Measurements from ENCODE around the gene FRAS1. TPM values are rescaled to one million over a fixed set of nuclear protein-coding genes. Genes with fewer than 3 reads are reported as not detected.
A peak's percentile ranks its signal among the peaks of the same experiment; 100 is the strongest.

The FRAS1 gene
- total and polyA plus RNA-seq, 9 of the 15 experiments (the other 6 are each of a cell fraction or from before 2014, with no cell fraction given) = under 0.01 to 0.11 (median 0.04) TPM; not detected in 2

GRCh38 chr4:78484574-78484973 lies 427.5 kb downstream of the FRAS1 start (continued):
- TF ChIP-seq ZNF197 (CRISPR knock-in tag; IDR thresholded peaks at IDR 0.05; ENCODE audit: low read depth) (no peak), SMARCA4 (IDR thresholded peaks at IDR 0.05) (peak; percentile 97), CC2D1A (IDR thresholded peaks at IDR 0.05) (peak; percentile 93), RAD51 (IDR thresholded peaks at IDR 0.05; ENCODE audit: borderline replicate concordance, low read depth) (no peak), JUND (IDR thresholded peaks at IDR 0.05; ENCODE audit: borderline replicate concordance, low read depth, low read length) (peak; percentile 70; the same call in 1 of the 2 replicates), JUND (tag; IDR thresholded peaks at IDR 0.05; ENCODE audit: borderline replicate concordance, low read depth, low read length) (peak; percentile 30; the same call in 1 of the 3 replicates), TAL1 (IDR thresholded peaks at IDR 0.05) (peak; percentile 98), RERE (CRISPR knock-in tag; IDR thresholded peaks at IDR 0.05; ENCODE audit: borderline replicate concordance) (no peak), ARNT (IDR thresholded peaks at IDR 0.05) (peak; percentile 24 to 83; a peak in 1 of 4 replicates), E2F3 (CRISPR knock-in tag; IDR thresholded peaks at IDR 0.05) (no peak), NCOR1 (IDR thresholded peaks at IDR 0.05) (peak; percentile 97), NFIC (IDR thresholded peaks at IDR 0.05) (peak; percentile 91), TAF9B (IDR thresholded peaks at IDR 0.05; ENCODE audit: partially characterized antibody) (peak; percentile 28), CEBPB (tag; IDR thresholded peaks at IDR 0.05) (peak; percentile 29; the same call in 1 of the 2 replicates), POLR2H (tag; IDR thresholded peaks at IDR 0.05; ENCODE audit: low read depth) (no peak), ZNF766 (CRISPR knock-in tag; conservative IDR thresholded peaks at IDR 0.05) (peak; percentile 74), NFE2 (IDR thresholded peaks at IDR 0.05; ENCODE audit: low read depth) (peak; percentile 33; the same call in 1 of the 2 replicates), NR4A1 (CRISPR knock-in tag; IDR thresholded peaks at IDR 0.05) (no peak), NR4A1 (tag; IDR thresholded peaks at IDR 0.05) (0 out of 2 replicates have a peak, but pooled peaks have one; percentile 57), TARDBP (IDR thresholded peaks at IDR 0.05) (peak; percentile 86; the same call in 1 of the 2 replicates), BRCA1 (IDR thresholded peaks at IDR 0.05) (no peak), BRCA1 (CRISPR knock-in tag; IDR thresholded peaks at IDR 0.05) (no peak), SREBF2 (CRISPR knock-in tag; IDR thresholded peaks at IDR 0.05) (no peak), ZNF75A (CRISPR knock-in tag; IDR thresholded peaks at IDR 0.05) (no peak), KDM1A (IDR thresholded peaks at IDR 0.05) (peak; percentile 98), TOE1 (IDR thresholded peaks at IDR 0.05; ENCODE audit: borderline replicate concordance) (peak; percentile 39; the same call in 1 of the 2 replicates), TOE1 (CRISPR knock-in tag; IDR thresholded peaks at IDR 0.05; ENCODE audit: borderline replicate concordance, low read depth) (no peak)
- TF ChIP-seq, protein P1, sequence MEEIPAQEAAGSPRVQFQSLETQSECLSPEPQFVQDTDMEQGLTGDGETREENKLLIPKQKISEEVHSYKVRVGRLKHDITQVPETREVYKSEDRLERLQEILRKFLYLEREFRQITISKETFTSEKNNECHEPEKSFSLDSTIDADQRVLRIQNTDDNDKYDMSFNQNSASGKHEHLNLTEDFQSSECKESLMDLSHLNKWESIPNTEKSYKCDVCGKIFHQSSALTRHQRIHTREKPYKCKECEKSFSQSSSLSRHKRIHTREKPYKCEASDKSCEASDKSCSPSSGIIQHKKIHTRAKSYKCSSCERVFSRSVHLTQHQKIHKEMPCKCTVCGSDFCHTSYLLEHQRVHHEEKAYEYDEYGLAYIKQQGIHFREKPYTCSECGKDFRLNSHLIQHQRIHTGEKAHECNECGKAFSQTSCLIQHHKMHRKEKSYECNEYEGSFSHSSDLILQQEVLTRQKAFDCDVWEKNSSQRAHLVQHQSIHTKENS (CRISPR knock-in tag; IDR thresholded peaks at IDR 0.05) = no peak
